Keratinocyte (primary cell): ENCODE results near the gene PKD1. TPM values are rescaled to one million over a fixed set of nuclear protein-coding genes. Genes with fewer than 3 reads are reported as not detected.

Source experiments
- DNase-seq: peaks from one replicate; pipeline ENCODE4 v3.0.0-alpha.2; 2011; ENCODE audit warnings: low read depth, missing footprints, low spot score
- FAIRE-seq: peaks from 2 replicates; lab custom pipeline; 2011; peaks lifted over from hg19 to GRCh38; lab: Jason Lieb, UNC
- H2AFZ ChIP-seq: 2 replicates; pipeline ENCODE4 v1.6.0; 2012; ENCODE audit warnings: low read length, control low read depth, inconsistent platforms; ENCODE audit not compliant: control insufficient read depth
- H3K27ac ChIP-seq: 2 replicates; pipeline ENCODE4 v1.5.1; 2011; ENCODE audit warnings: low read length; ENCODE audit not compliant: control insufficient read depth, insufficient read depth
- H3K27me3 ChIP-seq: 3 replicates; pipeline ENCODE4 v1.6.0; 2011; ENCODE audit warnings: low read length; ENCODE audit not compliant: control insufficient read depth, insufficient read depth; ENCODE audit errors: extremely low read depth
- H3K36me3 ChIP-seq, 2 experiments: 2 replicates in 1 of 2; 3 replicates in 1 of 2; pipeline ENCODE4 v1.5.1; 2011; ENCODE audit warnings: low read length in 2 of 2, mild to moderate bottlenecking in 1 of 2; ENCODE audit not compliant: control insufficient read depth in 2 of 2, insufficient read depth in 2 of 2; ENCODE audit errors: extremely low read depth in 1 of 2
- H3K4me1 ChIP-seq: 3 replicates; pipeline ENCODE4 v1.5.1; 2011; ENCODE audit warnings: low read length; ENCODE audit not compliant: control insufficient read depth, insufficient read depth; ENCODE audit errors: extremely low read depth
- H3K4me2 ChIP-seq: 3 replicates; pipeline ENCODE4 v1.6.0; 2011; ENCODE audit warnings: low read depth, low read length; ENCODE audit not compliant: control insufficient read depth, insufficient read depth; ENCODE audit errors: extremely low read depth
- H3K4me3 ChIP-seq, 3 experiments: fragments of 200-600 bp in 1 of 3; sonication (generic) in 1 of 3; 2 replicates in 2 of 3; 3 replicates in 1 of 3; pipeline ENCODE4 v1.5.1; 2011 to 2016; ENCODE audit warnings: low read length in 3 of 3, mild to moderate bottlenecking in 3 of 3, control low read depth in 2 of 3, inconsistent platforms in 1 of 3, low read depth in 1 of 3, mixed read lengths in 1 of 3, mixed run types in 1 of 3, moderate library complexity in 1 of 3; ENCODE audit not compliant: control insufficient read depth in 2 of 3, insufficient read depth in 2 of 3; ENCODE audit errors: extremely low read depth in 1 of 3
- H3K79me2 ChIP-seq: 2 replicates; pipeline ENCODE4 v1.6.0; 2012; ENCODE audit warnings: low read length; ENCODE audit not compliant: control insufficient read depth, insufficient read depth
- H3K9ac ChIP-seq: 3 replicates; pipeline ENCODE4 v1.6.0; 2011; ENCODE audit warnings: low read length; ENCODE audit not compliant: control insufficient read depth, insufficient read depth; ENCODE audit errors: extremely low read depth
- H3K9me1 ChIP-seq: 3 replicates; pipeline ENCODE4 v1.6.0; 2011; ENCODE audit warnings: low read length; ENCODE audit not compliant: control insufficient read depth, insufficient read depth; ENCODE audit errors: extremely low read depth
- H3K9me3 ChIP-seq: 2 replicates; pipeline ENCODE4 v1.5.1; 2012; ENCODE audit warnings: low read depth, low read length; ENCODE audit not compliant: control insufficient read depth
- H4K20me1 ChIP-seq: 3 replicates; pipeline ENCODE4 v1.6.0; 2011; ENCODE audit warnings: low read length; ENCODE audit not compliant: control insufficient read depth, insufficient read depth; ENCODE audit errors: extremely low read depth
- CTCF ChIP-seq, 3 experiments: IDR thresholded peaks in 1 of 3; conservative IDR thresholded peaks in 1 of 3; optimal IDR thresholded peaks in 1 of 3; 2 replicates in 2 of 3; 3 replicates in 1 of 3; pipeline versions ENCODE3 to v1.5.1; 2011; ENCODE audit warnings: low read length in 3 of 3, mild to moderate bottlenecking in 3 of 3, moderate library complexity in 2 of 3, control low read depth in 1 of 3, inconsistent platforms in 1 of 3; ENCODE audit not compliant: insufficient read depth in 2 of 3; ENCODE audit errors: extremely low read depth in 1 of 3
- EZH2 ChIP-seq: IDR thresholded peaks from one replicate; pipeline ENCODE4 v1.6.1; 2012; ENCODE audit warnings: inconsistent platforms, mild to moderate bottlenecking, low read length, moderate library complexity
- dilution Hi-C: fragments of 300-500 bp; cut with MboI; formaldehyde crosslinking; loops from one replicate; pipeline ENCODE4 v1.7.0; 2020; ENCODE audit warnings: low sequenced_read_pairs; ENCODE audit not compliant: extremely low pct_ligation_motif_present
- polyA plus RNA-seq, 5 experiments: library from polyadenylated mRNA; depleted of rRNA in 3 of 5; stranded (reverse) in 3 of 5; stranded (forward) in 1 of 5; unstranded in 1 of 5; fragments of >200 nt; gene quantifications; 1 replicate in 1 of 5; 2 replicates in 3 of 5; 3 replicates in 1 of 5; pipeline versions ENCODE4 v1.2.1 to v1.2.3, GENCODE V29; 2011 to 2012; ENCODE audit warnings: missing spikeins in 2 of 5, low read depth in 1 of 5, low replicate concordance in 1 of 5

Gene PKD1
- polyA plus RNA-seq, 1 donor (not counting 4 experiments of a cell fraction or from before 2014, with no cell fraction given), result 10.6 TPM

GRCh38 chr16:2092866-2093265 is 42.8 kb downstream of the PKD1 start:
- Histone ChIP-seq H3K9me1 (no peaks in the 10 kb centered on the region), H3K9me3 (no peaks in the 10 kb centered on the region), H3K4me3 (no peak overlapping the region), H2AFZ (no peak overlapping the region), H3K4me1 (peaks cover 29% of the 10 kb centered on the region), H3K36me3 (peaks cover 22 to 38% of the 10 kb centered on the region in 2 experiments), H3K27me3 (no peaks in the 10 kb centered on the region), H4K20me1 (peaks cover 12% of the 10 kb centered on the region), H3K4me2 (no peak overlapping the region), H3K9ac (no peak overlapping the region), H3K27ac (no peak overlapping the region), H3K79me2 (no peaks in the 10 kb centered on the region)
- FAIRE-seq (no peak), DNase-seq (no peak)
- dilution Hi-C loops, result no loop called here
- TF ChIP-seq CTCF (optimal IDR thresholded peaks at IDR 0.05 in 1 of 3, IDR thresholded peaks at IDR 0.05 in 1 of 3, conservative IDR thresholded peaks at IDR 0.05 in 1 of 3; ENCODE audit: extremely low read depth in 1 of 3, insufficient read depth in 2 of 3, low read length in 3 of 3), result no peak
- no peak for TF ChIP-seq EZH2

- Histone ChIP-seq H3K4me3 (no peak overlapping the region), H3K9me1 (no peaks in the 10 kb centered on the region), H3K9me3 (no peaks in the 10 kb centered on the region), H3K36me3 (peaks cover 22 to 41% of the 10 kb centered on the region in 2 experiments), H3K27ac (no peak overlapping the region), H3K27me3 (no peaks in the 10 kb centered on the region), H3K79me2 (no peaks in the 10 kb centered on the region), H4K20me1 (peaks cover 13% of the 10 kb centered on the region), H3K9ac (no peak overlapping the region), H3K4me1 (peaks cover 29% of the 10 kb centered on the region), H3K4me2 (no peak overlapping the region), H2AFZ (no peak overlapping the region)
- FAIRE-seq, result no peak
- TF ChIP-seq CTCF (optimal IDR thresholded peaks at IDR 0.05 in 1 of 3, IDR thresholded peaks at IDR 0.05 in 1 of 3, conservative IDR thresholded peaks at IDR 0.05 in 1 of 3; ENCODE audit: extremely low read depth in 1 of 3, insufficient read depth in 2 of 3, low read length in 3 of 3) (no peak), EZH2 (no peak)
- DNase-seq, result no peak
- dilution Hi-C loops, result no loop called here
Measured at GRCh38 chr16:2092256-2092620, 43.5 kb downstream of the PKD1 start.
